ENCODE results near the gene NRCAM.
A peak's percentile ranks its signal among the peaks of the same experiment; 100 is the strongest.

Gene NRCAM

DNA sequence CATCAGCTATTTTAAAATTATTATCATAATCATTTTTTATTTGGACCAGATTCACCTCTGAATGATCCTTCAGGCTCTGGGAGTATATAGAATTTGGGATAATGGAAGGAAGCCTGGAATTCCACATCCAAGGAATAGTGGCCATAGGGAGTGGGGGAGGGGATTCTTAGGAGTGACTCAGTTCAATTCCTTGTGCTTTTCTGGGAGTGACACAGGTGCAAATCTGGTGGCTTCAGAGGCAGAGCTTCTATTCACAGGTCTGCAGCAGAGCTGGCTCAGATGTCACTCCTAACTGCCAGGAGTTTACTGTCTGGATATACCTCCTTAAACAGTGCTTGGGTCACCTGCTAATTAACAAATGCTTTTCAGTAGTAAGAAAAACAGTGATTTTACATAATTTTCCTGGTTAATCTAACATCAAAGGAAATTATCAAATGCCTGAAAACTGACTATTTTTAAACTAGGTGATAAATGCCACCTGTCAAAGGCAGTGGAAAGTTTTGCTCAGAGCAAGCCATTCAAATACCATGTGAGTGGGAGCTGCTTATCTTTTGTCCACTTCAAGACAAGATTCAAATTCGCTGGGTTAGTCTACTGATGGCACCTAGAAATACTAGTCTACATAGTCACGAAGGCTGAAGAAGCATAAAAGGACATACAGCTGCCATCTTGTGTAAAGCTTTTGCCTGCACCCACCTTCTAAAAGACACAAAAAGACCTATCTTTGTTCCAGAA is 219.4 kb downstream of the NRCAM start:
- peak; percentile 50 for DNase-seq

- DNase-seq = no peak
These were observed 220.7 kb downstream of the NRCAM start for GRCh38 chr7:108235451-108236061.

- no peak for DNase-seq
These were observed 221.2 kb downstream of the NRCAM start for GRCh38 chr7:108234971-108235450.

- DNase-seq = no peak
These were observed 222.0 kb downstream of the NRCAM start for GRCh38 chr7:108234281-108234680.

DNA sequence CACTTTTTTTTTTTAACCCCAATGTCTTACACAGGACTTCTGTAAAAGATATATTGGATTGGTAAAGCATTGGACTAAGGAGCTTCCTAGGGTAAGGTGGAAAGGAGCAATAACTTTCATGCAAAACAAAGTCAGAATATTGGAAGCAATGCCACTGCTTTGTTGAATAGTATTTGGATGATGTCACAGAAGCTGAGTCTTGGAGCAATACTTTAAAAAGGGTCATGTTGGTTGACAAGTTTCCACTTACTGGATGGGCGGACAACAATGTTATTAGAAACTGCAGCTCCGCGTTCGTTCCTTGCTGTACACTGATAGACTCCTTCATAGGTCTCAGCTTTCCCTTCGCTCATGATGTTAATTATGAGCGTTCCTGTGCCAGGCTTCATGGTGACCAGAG is 224.2 kb downstream of the NRCAM start:
- DNase-seq = no peak

DNA sequence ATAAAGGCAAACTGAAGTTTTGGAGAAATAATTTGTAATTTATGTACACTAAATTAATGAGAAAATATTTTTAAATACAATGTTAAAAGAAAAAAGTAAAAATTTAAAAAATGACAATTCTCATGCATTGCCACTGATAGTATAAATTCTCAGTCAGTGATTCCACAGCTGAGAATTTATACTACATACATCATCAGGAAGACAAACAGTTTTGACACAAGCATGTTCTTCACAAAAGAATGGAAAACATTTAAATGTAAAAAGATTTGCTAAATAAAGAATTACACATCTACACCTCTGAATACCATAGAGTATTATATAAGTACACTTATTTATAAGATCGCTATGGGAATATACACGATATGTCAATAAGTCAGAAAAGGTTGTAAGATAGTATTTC is 225.0 kb downstream of the NRCAM start:
- no peak for DNase-seq

DNA sequence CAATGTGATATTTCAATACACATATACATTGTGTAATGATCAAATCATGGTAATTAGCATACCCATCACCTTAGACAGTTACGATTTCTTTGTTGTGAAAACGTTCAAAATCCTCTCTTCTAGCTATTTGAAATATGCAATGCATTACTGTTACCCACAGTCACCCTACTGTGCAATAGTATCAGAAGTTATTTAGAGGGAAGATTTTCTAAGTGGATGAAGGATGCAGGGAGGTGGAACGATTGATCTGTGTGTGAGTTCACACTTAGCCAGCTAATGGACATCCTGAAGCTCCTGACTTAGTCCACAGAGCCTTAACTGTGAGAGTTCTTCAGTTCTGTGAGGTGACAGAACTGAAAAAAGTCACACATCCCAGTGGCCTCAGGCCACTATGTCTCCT is 228.9 kb downstream of the NRCAM start:
- DNase-seq = no peak

DNA sequence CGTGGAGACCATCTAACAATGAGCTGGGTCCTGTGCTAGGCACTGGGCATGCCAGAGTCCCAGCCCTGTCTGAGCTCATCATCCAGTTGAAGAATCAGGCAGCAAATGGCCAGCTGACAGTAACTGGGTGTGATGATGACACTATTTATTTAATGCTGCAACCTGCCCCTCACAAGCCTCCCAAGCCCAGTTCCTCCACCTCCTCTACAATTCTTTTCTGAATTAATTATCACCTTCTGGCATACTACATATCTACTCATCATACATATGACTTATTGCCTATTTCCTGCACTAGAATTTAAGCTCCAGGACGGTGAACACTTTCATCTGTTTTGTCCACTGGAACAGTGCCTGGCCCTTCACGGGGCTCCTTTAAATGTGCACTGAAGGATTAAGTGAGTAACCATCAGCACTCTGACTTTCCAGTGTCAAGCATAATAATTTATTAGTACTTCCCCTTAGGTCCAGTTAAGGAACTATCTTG is 229.4 kb downstream of the NRCAM start:
- DNase-seq = no peak

DNA sequence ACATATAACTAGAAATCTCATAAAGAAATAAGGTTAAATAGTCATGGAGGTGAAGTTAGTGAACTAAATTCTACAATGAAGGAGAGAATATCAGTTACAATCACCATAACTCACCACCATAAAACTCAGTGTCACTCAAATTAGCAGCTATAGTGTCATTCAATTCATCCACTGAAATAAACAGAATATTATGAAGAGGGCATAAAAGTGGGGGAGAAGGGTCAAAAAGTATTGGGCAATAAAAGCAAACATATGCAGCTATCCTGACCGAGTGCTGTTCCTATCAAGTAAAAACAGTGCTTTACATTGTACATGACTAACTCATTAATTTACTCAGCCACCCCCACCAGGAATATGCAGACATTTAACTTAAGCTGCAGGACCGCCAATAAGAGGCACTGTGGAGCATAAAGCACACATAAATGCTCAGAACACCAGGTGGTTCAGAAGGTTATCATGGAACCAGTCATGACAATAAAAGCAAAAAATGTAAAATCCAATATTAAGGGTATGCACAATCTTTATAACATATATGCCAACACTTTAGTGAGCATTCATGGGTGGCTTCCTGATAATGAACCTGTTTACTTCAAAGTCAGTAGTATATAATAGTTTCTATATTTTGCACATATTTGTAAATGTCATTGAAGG is 230.6 kb downstream of the NRCAM start:
- DNase-seq = no peak

DNA sequence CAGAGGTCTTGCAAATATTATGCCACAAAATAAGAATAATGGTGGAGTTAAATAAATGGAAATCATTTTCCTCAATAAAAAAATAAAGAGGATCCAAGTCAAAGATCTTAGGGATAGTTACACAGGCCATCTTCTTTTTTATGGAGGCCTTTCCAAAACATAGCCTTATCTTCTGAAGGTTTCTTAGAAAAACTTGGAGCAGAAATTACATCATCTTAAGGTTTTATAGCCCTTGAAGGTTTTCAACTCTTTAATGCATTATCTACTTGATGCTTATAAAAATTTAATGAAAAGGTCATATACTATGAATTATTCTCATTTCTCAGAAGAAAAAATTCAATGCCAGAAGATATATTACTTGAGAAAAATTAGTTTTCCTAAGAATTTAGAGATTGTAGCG is 231.8 kb downstream of the NRCAM start:
- no peak for DNase-seq

DNA sequence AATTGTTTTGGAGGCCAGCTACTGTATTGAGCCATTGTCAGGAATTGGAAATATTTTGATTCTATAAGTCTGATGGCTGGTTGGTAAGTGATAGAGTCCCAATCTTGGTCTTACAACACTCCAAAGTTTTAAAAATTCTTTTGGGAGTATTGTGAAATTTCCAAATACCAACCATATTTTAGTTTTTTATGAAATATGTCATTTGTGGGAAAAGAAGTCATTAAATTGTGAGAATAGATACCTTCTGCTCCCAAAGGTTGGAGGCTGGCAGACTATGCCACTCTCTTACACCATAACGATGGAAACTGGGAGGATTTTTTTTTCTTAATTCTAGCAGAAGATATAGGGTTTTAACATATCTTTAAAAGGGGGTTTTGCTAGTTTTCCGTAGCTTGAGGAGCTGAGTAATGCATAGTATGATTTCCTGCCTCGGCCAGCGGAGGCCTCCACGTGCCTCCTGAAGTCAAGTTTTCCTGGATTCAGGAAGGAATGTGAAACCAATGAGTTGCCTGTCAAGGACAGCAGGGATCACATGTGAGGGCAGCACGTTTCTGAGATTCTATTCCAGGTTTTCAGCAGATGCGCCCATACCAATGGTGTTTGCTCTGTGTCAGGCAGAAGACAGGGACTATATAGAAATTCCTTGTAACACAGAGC is 233.9 kb downstream of the NRCAM start:
- DNase-seq = no peak

DNA sequence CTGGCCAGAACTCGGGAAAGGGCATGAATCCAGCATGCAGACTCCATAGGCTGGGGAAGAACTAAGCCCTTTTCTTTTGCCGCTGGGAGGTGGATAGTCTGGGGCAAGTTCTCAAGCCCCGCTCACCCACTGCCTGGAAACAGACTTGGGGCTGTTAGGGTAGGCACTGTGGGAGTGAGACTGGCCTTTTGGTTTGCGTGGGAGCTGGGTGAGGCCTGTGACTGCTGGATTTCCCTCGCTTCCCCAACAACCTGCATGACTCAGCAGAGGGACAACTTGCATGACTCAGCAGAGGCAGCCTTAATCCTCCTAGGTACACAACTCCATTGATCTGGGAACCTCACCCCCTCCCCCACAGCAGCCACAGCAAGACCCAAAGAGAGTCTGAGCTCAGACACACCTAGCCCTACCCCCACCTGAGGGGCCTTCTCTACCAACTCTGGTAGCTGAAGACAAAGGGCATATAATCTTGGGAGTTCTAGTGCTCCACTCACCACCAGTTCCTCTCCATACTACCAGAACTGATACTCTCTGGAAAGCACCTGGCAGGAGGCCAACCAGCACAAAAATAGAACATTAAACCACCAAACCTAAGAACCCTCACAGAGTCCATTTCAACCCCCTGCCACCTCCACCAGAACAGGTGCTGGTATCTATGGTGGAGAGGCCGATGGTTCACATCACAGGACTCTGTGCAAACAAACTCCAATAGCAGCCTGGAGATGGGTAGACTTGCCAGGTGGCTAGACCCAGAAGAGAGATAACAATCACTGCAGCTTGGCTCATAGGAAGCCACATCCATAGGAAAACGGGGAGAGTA is 244.6 kb downstream of the NRCAM start:
- DNase-seq = peak; percentile 69

DNA sequence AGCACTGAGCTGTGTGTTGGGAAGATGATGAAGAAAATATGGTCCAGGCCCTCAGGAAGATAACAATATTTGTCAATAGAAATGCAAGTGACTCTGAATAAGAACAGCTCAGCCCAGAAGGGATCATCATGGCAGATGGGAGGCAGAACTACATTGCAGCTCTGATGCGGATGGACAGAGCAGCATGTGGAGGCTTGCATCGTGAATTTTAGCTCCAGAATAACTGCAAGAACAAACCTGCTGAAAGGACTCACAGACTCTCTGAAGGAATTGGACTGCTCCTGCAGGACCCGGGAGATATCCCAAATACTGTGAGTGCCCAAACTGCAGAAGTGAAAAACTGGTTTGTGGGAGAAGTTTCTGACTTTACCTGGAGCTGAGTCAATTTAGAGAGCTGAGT is 245.4 kb downstream of the NRCAM start:
- no peak for DNase-seq

DNA sequence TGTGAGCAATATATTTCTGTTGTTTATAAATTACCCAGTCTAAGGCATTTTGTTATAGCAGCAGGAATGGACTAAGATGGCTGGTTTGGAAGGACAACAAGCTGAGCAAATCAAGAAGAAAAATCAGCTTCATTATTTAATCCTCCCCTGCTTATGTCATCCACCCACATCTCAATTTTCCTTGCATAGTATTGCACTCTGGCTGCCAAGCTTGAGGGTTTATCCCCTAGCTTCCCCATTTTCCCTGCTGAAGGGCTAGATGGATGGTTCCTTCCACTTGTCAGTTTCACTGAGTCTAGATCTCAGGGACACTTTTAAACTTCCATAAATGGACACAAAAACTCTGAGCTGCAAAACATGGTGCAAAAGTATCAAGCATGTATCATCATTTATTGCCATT is 250.9 kb downstream of the NRCAM start:
- no peak for DNase-seq

DNA sequence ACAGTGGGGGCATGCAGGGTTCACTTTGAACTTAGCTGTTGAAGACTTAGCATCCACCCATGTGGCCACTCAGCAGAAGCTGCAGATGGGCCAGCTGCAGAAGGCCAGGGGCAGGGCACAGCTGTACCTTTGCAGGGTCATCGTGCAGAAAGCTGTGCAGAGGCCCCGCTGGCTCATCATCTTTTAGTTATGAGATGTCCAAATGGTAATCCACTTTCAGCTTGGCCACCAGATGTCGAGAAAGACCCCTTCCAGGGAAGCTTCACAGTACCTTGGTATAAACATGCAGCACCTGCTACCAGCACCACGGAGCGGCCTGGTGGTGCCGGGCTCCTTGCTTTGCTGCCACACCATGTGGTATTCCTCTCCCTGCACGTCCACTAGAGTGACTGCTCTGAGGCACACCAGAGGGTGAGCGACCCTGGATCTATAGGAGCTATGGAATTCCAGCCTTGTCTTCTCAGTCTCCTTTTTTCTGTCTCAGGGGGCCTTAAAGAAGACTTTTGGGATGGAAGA is 251.9 kb downstream of the NRCAM start:
- no peak for DNase-seq

DNA sequence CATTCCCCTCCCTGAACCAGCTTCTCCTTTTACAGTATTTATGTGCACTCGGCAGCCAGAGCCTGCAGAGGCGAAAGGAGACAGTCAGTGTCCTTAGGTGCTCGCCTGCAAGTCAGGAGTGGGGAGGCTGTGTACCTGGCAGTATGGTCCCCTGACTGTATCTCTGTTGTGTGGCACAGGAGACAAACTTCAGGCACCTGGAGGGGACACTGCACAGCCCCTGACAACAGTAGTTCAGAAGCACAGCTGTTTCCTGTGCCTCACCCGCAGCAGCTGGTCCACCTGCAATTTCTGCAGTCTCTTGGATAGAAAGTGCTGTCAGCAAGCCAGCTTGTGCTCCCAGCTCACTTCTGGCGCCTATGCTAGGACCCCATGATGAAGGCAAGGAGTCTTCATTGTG is 252.7 kb downstream of the NRCAM start:
- DNase-seq = peak; percentile 78

DNA sequence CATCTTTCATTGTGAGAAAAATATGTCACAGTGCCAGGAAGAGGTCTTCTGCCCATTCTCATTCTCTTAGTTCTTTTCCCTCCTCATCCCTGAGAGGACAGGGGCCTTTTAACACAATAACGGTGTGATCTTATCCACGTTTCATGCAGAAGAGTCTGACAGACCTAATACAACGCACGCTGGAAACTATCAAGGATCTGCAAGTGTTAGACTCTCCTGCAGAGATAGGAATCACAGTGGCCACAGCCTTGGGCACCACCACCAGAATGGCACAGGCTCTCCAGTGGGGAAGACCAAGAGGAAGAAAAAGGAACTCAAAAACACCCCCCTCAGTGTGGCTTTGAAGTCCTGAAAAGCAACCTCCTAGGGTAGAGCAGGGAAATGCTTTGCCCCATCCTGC is 253.5 kb downstream of the NRCAM start:
- DNase-seq = no peak

- no peak for DNase-seq
These were observed 254.5 kb downstream of the NRCAM start for GRCh38 chr7:108201766-108202165.

GRCh38 chr7:108200326-108200725 is 255.9 kb downstream of the NRCAM start:
- no peak for DNase-seq

DNA sequence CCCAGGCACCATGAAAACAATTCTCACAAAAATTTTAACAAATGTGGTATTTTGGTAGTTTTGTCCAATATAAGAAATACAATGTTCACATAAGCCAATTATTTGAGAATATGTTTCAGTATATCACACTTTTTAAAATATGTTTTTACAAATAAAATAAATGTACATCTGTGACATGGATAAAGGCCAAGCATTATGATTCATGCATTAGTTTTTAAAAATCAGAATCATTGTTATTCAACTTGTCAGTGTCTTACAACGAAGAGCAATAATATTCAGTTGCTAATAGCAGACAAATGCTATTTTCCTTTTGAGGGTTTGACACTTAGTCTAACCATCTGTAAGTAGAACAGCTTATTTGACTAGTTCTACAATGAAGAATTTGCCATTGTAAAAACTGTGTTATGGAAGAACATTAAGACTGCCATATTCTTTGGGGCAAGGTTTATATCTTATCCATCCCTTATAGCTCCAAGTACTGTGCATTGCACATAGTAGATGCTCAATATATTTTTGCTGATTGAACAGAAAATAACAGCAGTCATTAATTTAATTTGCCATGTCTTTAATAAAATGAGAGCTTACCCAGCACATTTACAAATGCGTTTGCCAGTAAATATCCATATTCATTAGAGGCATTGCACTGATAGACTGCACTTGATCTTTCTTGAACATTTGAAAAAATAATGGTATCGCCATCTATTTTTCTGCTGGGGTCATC is 258.7 kb downstream of the NRCAM start:
- DNase-seq = no peak

DNA sequence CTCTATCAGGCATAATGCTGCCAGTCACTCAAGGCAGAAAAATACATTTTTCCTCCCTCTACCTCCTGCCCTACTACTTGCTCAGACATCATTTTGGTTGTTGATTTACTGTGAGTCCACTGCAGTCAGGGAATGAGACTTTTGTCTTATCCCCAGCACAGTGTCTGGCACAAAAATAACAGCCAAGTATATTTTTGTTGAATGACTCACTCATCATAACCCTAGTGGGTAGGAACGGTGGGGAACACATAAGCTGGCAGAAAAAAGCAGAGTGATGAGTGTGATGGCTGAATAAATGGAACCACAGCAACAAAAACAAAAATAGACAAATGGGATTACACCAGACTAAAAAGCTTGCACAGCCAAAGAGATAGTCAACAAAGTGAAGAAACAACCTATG is 260.2 kb downstream of the NRCAM start:
- no peak for DNase-seq
